MCF 10A (cell line): ENCODE measurements around the gene LMOD3. TPM values are rescaled to one million over a fixed set of nuclear protein-coding genes. Genes with fewer than 3 reads are reported as not detected.
A peak's percentile ranks its signal among the peaks of the same experiment; 100 is the strongest.

Experiments
- BruUV-seq: library from RNA; stranded (reverse); fragments of 400-500 nt; replicated peaks from 2 replicates; lab custom pipeline; 2021; lab: Mats Ljungman, UMichigan
- CTCF ChIA-PET: fragments of 300-600 bp; sonication (Branson Sonifier 250); formaldehyde crosslinking; extraction: SDS; loops from one replicate; lab custom pipeline; 2021; ENCODE audit warnings: antibody characterized with exemption, inconsistent platforms; lab: Yijun Ruan, JAX
- POLR2A ChIA-PET: fragments of 300-600, 350-650 bp; sonication (Branson Sonifier 250); formaldehyde crosslinking; extraction: SDS; loops from one replicate; lab custom pipeline; 2020; ENCODE audit warnings: antibody characterized with exemption, inconsistent platforms; lab: Yijun Ruan, JAX
- DNase-seq: peaks from one replicate; pipeline ENCODE4 v3.0.0-alpha.2; 2018; ENCODE audit not compliant: unreplicated experiment
- H3K27ac Mint-ChIP-seq: one replicate; pipeline ENCODE4 v1.8.0; 2022; ENCODE audit warnings: mild to moderate bottlenecking, low read depth, mixed read lengths; ENCODE audit not compliant: unreplicated experiment
- H3K27me3 Mint-ChIP-seq: one replicate; pipeline ENCODE4 v1.8.0; 2022; ENCODE audit warnings: mixed read lengths; ENCODE audit not compliant: insufficient read depth, unreplicated experiment
- H3K36me3 Mint-ChIP-seq: one replicate; pipeline ENCODE4 v1.8.0; 2022; ENCODE audit warnings: mild to moderate bottlenecking, moderate library complexity, mixed read lengths; ENCODE audit not compliant: insufficient read depth, unreplicated experiment
- H3K4me1 Mint-ChIP-seq: one replicate; pipeline ENCODE4 v1.8.0; 2022; ENCODE audit warnings: mixed read lengths; ENCODE audit not compliant: insufficient read depth, unreplicated experiment
- H3K4me3 Mint-ChIP-seq: one replicate; pipeline ENCODE4 v1.8.0; 2022; ENCODE audit warnings: mild to moderate bottlenecking, moderate library complexity, mixed read lengths; ENCODE audit not compliant: unreplicated experiment
- H3K9me3 Mint-ChIP-seq: one replicate; pipeline ENCODE4 v1.8.0; 2022; ENCODE audit warnings: mixed read lengths; ENCODE audit not compliant: unreplicated experiment
- intact Hi-C: fragments of 100-400 bp; cut with micrococcal nuclease; formaldehyde crosslinking; loops from 2 replicates; pipeline ENCODE4 v1.14.1; 2022
- total RNA-seq: library from RNA; stranded (reverse); gene quantifications from 2 replicates; pipeline ENCODE4 v1.2.3, GENCODE V29; 2022
- TF ChIP-seq, protein P1 (sequence below): fragments of 200-600 bp; IDR thresholded peaks from one replicate; pipeline ENCODE4 v1.8.0; 2022; ENCODE audit warnings: antibody characterized with exemption, mild to moderate bottlenecking; ENCODE audit not compliant: unreplicated experiment

Gene LMOD3
- total RNA-seq, 1 experiment from 2014 or later, result not detected

DNA sequence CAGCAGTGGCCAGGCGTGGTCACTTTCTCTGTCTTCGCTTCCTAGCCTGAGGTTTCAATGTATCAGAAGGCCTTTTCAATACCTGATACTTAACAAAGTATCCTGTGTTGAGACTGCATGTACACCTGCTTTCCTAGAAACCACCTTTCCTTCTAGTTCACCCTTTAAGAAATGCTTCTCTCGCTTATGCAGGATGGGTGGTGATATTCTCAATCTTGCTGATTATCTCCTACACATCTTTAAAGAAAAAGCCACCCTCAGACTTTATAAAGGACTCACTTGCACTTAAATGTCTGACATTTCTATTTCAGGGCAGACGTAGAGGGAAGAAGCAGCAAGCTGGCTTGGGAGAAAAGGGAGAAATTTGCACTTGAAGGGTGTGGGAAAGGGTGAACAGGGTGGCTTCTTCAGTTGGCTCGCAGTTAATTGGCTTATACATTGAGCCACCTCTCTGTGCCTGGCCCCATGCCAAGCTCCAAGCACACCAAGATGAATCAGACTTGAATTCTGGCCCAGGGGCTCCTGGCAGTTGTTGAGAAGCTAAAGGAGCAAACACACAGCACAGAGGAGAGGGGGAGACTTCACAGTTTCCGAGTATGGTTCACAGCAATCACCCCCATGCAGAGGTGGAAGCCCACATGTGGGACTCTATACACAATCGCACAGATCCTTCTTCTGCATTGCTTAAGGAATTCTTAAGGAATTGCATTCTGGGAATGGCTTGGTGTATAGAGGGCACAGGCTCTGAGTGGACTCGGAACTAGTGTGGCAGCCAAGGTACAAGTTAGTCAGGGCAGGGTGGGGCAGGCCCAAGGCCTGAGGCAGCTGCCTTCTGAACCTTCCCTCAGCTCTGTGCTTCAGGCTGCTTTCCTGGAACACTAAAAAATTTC lies 36.3 kb downstream of the LMOD3 start:
- Mint-ChIP-seq H3K36me3 (peaks cover 32% of the 10 kb centered on the region), H3K9me3 (no peaks in the 10 kb centered on the region), H3K4me1 (peaks cover 52% of the 10 kb centered on the region), H3K4me3 (peak overlapping the region; percentile 81), H3K27ac (peak overlapping the region; percentile 85), H3K27me3 (no peaks in the 10 kb centered on the region)
- POLR2A ChIA-PET, result interaction anchor here (0.6 to 18.0 kb wide), 25 partner anchors 6 to 780 kb away, joined by 3 to 371 read pairs (median 5); partner anchors contain the start of genes EOGT, TMF1 and UBA3
- TSS peak; percentile 79 for BruUV-seq
- DNase-seq, result peak; percentile 99
- CTCF ChIA-PET, result interaction anchor here (0.6 to 0.9 kb wide), 5 partner anchors 9 to 1821 kb away, joined by 3 to 5 read pairs (median 3); partner anchors contain the start of gene EOGT
- intact Hi-C loops, result loop anchor here (5.0 kb wide), 2 partner anchors 36 to 74 kb away; partner anchors contain the start of genes EOGT and LMOD3
- TF ChIP-seq, protein P1, sequence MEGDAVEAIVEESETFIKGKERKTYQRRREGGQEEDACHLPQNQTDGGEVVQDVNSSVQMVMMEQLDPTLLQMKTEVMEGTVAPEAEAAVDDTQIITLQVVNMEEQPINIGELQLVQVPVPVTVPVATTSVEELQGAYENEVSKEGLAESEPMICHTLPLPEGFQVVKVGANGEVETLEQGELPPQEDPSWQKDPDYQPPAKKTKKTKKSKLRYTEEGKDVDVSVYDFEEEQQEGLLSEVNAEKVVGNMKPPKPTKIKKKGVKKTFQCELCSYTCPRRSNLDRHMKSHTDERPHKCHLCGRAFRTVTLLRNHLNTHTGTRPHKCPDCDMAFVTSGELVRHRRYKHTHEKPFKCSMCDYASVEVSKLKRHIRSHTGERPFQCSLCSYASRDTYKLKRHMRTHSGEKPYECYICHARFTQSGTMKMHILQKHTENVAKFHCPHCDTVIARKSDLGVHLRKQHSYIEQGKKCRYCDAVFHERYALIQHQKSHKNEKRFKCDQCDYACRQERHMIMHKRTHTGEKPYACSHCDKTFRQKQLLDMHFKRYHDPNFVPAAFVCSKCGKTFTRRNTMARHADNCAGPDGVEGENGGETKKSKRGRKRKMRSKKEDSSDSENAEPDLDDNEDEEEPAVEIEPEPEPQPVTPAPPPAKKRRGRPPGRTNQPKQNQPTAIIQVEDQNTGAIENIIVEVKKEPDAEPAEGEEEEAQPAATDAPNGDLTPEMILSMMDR, result no peak

DNA sequence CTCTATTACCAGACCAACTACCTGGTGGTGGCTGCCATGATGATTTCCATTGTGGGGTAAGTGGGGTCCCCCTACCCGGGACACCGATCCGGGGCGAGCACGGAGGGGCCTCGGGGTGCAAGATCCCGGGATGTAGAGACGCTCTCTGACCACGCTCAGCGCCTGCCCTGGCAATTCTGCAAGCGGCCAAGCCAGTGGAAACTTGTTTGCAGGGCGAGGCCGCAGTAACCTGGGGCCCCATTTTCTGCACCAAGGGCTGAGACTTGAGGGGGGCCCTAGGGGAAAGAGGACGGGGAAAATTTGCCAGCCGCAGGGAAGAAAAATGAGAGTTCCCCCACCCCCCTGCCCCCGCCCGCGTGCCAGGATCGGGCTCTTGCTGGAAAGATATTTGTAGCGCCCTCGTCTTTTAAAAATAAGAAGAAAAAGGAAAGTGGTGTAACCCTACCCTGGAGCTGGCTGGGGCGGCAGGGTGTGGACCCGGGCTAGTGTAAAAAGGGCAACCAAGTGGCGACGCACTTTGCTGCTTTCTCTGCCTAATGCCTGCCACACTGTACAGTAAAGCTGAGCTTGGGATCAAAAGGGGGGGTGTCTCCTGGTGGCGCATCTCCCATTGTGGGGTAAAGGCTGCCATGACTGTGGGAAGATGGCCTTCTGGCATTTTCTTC lies 37.1 kb downstream of the LMOD3 start:
- peak overlapping the region; percentile 85 for H3K27ac Mint-ChIP-seq
- H3K36me3 Mint-ChIP-seq, result peaks cover 25% of the 10 kb centered on the region
- BruUV-seq, result TSS peak; percentile 38
- H3K4me1 Mint-ChIP-seq, result peaks cover 46% of the 10 kb centered on the region
- H3K27me3 Mint-ChIP-seq, result no peaks in the 10 kb centered on the region
- peak; percentile 43 for DNase-seq
- TF ChIP-seq, protein P1, result no peak
- no peaks in the 10 kb centered on the region for H3K9me3 Mint-ChIP-seq
- ChIA-PET POLR2A (interaction anchor here (0.6 to 18.0 kb wide), 23 partner anchors 10 to 781 kb away, joined by 3 to 371 read pairs (median 5); partner anchors contain the start of genes EOGT and TMF1), CTCF (interaction anchor here (0.8 to 1.2 kb wide), 3 partner anchors 33 to 84 kb away, joined by 3 to 5 read pairs (median 3); partner anchors contain the start of gene EOGT)
- H3K4me3 Mint-ChIP-seq, result peak overlapping the region; percentile 81
- intact Hi-C loops, result loop anchor here (5.0 kb wide), 2 partner anchors 37 to 73 kb away; partner anchors contain the start of genes EOGT and LMOD3

DNA sequence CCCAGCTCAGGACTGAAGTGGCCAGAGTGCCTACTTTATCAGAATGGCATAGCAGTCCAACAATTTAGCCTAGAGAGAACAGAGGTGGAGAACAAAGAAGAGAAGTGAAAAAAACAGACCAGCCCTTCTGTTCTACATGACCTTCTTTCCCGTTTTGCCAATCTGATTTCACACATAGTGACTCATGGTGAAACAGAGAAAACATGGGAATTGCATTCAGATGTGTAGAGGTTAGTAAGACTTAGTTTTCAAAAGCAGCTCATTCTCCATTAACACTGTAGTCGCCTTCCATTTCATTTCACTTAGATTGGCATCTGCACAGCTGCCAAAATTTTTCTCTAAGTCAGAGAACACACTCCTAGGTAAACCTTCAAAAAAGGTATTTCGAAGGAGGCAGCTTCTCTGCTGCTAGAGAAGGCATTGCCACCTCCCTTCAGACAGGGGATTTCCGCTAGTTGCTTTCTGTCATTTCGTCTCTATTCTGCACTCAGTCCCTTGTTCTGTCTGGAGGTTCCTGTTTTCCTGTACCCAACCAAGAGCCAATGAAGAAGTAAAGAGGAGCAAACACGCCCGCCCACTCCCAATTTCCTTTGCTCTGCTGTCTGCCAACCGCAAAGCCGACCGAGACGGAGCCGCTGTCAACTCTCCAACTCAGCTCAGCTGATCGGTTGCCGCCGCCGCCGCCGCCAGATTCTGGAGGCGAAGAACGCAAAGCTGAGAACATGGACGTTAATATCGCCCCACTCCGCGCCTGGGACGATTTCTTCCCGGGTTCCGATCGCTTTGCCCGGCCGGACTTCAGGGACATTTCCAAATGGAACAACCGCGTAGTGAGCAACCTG lies 37.8 kb downstream of the LMOD3 start, which contains the start of gene ARL6IP5:
TSS of gene ARL6IP5 (plus strand) at position 612 of the 842 bp plus-strand sequence. CDS start at position 723, 111 bp downstream.
- peaks cover 17% of the 10 kb centered on the region for H3K36me3 Mint-ChIP-seq
- POLR2A ChIA-PET, result interaction anchor here (0.6 to 18.0 kb wide), 22 partner anchors 10 to 580 kb away, joined by 3 to 371 read pairs (median 5); partner anchors contain the start of genes EOGT and TMF1
- CTCF ChIA-PET, result interaction anchor here (0.5 to 1.2 kb wide), 5 partner anchors 13 to 83 kb away, joined by 3 to 4 read pairs (median 3); no protein-coding TSS in a partner anchor
- H3K4me1 Mint-ChIP-seq, result peaks cover 39% of the 10 kb centered on the region
- H3K27ac Mint-ChIP-seq, result peak within 1 kb of the TSS; percentile 85
- no TSS peak for BruUV-seq
- no peaks in the 10 kb centered on the region for H3K27me3 Mint-ChIP-seq
- intact Hi-C loops, result loop anchor here (1.0 to 5.0 kb wide), 4 partner anchors 32 to 118 kb away; partner anchors contain the start of genes EOGT, LMOD3 and TMF1
- peak within 1 kb of the TSS; percentile 81 for H3K4me3 Mint-ChIP-seq
- DNase-seq, result peak; percentile 92
- TF ChIP-seq, protein P1, result no peak
- no peaks in the 10 kb centered on the region for H3K9me3 Mint-ChIP-seq
